Loucy (cell line): ENCODE measurements around the gene ASB4.

Source experiments
- H2AFZ ChIP-seq: fragments of 200-600 bp; sonication (generic); 2 replicates; pipeline ENCODE4 v1.6.0; 2016; ENCODE audit warnings: antibody characterized with exemption, mild to moderate bottlenecking, low read length, moderate library complexity
- H3F3A ChIP-seq: fragments of 200-600 bp; 2 replicates; pipeline ENCODE4 v1.6.0; 2016; ENCODE audit warnings: antibody characterized with exemption, low read depth, mild to moderate bottlenecking
- H3K27me3 ChIP-seq: fragments of 200-600 bp; sonication (generic); 2 replicates; pipeline ENCODE4 v1.6.1; 2014; ENCODE audit warnings: low read length, mild to moderate bottlenecking; ENCODE audit not compliant: insufficient read depth, poor library complexity, severe bottlenecking
- H3K36me3 ChIP-seq: fragments of 200-600 bp; sonication (generic); 2 replicates; pipeline ENCODE4 v1.6.1; 2016; ENCODE audit warnings: low read length; ENCODE audit not compliant: insufficient read depth
- H3K4me1 ChIP-seq: fragments of 200-600 bp; sonication (generic); 2 replicates; pipeline ENCODE4 v1.5.1; 2014; ENCODE audit warnings: low read length, mild to moderate bottlenecking; ENCODE audit not compliant: insufficient read depth, poor library complexity, severe bottlenecking
- H3K4me2 ChIP-seq: fragments of 200-600 bp; sonication (generic); 2 replicates; pipeline ENCODE4 v1.6.0; 2014; ENCODE audit warnings: antibody characterized with exemption, low read length, low read depth, mild to moderate bottlenecking; ENCODE audit not compliant: poor library complexity, severe bottlenecking
- H3K4me3 ChIP-seq: fragments of 200-600 bp; sonication (generic); 2 replicates; pipeline ENCODE4 v1.5.1; 2014; ENCODE audit warnings: low read length, mild to moderate bottlenecking, mixed read lengths; ENCODE audit not compliant: poor library complexity, severe bottlenecking
- H3K79me2 ChIP-seq: fragments of 200-600 bp; sonication (generic); 2 replicates; pipeline ENCODE4 v1.6.1; 2014; ENCODE audit warnings: low read length; ENCODE audit not compliant: insufficient read depth
- H3K9ac ChIP-seq: fragments of 200-600 bp; sonication (generic); 2 replicates; pipeline ENCODE4 v1.6.0; 2014; ENCODE audit warnings: mild to moderate bottlenecking, low read depth, low read length, moderate library complexity; ENCODE audit not compliant: poor library complexity, severe bottlenecking
- H3K9me2 ChIP-seq: fragments of 200-600 bp; sonication (generic); replicated peaks from 2 replicates; pipeline ENCODE4 v1.6.1; 2016; ENCODE audit warnings: low read depth, low read length, mixed read lengths
- H3K9me3 ChIP-seq: fragments of 200-600 bp; sonication (generic); 2 replicates; pipeline ENCODE4 v1.6.1; 2014; ENCODE audit warnings: mild to moderate bottlenecking, antibody characterized with exemption, low read length, low read depth; ENCODE audit not compliant: insufficient read depth
- H4K20me1 ChIP-seq: fragments of 200-600 bp; sonication (generic); 2 replicates; pipeline ENCODE4 v1.6.0; 2014; ENCODE audit warnings: antibody characterized with exemption, low read length, mild to moderate bottlenecking; ENCODE audit not compliant: insufficient read depth, poor library complexity, severe bottlenecking
- CTCF ChIP-seq: fragments of 200-600 bp; sonication (generic); conservative IDR thresholded peaks from 2 replicates; pipeline ENCODE4 v1.5.1; 2014; ENCODE audit warnings: mild to moderate bottlenecking, antibody characterized with exemption, low read length
- EZH2phosphoT487 ChIP-seq: fragments of 200-600 bp; IDR thresholded peaks from 2 replicates; pipeline ENCODE4 v1.6.1; 2018; ENCODE audit warnings: antibody characterized with exemption, mild to moderate bottlenecking, moderate library complexity, borderline replicate concordance

The ASB4 gene

GRCh38 chr7:95543312-95543711 lies 57.6 kb downstream of the ASB4 start:
- no peaks in the 10 kb centered on the region for H3K9me2 ChIP-seq
- H3K4me2 ChIP-seq = no peak overlapping the region
- TF ChIP-seq CTCF (no peak), EZH2phosphoT487 (no peak)
- H3K9ac ChIP-seq = no peak overlapping the region
- H3K27me3 ChIP-seq = no peaks in the 10 kb centered on the region
- H3K4me3 ChIP-seq = no peak overlapping the region
- H3K4me1 ChIP-seq = no peaks in the 10 kb centered on the region
- no peaks in the 10 kb centered on the region for H3K9me3 ChIP-seq
- H2AFZ ChIP-seq = peak overlapping the region; percentile 48; the same call in 1 of the 2 replicates
- no peaks in the 10 kb centered on the region for H3F3A ChIP-seq
- H4K20me1 ChIP-seq = no peaks in the 10 kb centered on the region
- H3K36me3 ChIP-seq = no peaks in the 10 kb centered on the region
- H3K79me2 ChIP-seq = no peaks in the 10 kb centered on the region

- no peaks in the 10 kb centered on the region for H3K27me3 ChIP-seq
- no peak overlapping the region for H3K4me2 ChIP-seq
- H4K20me1 ChIP-seq = no peaks in the 10 kb centered on the region
- H3K36me3 ChIP-seq = no peaks in the 10 kb centered on the region
- H3K79me2 ChIP-seq = no peaks in the 10 kb centered on the region
- no peak overlapping the region for H2AFZ ChIP-seq
- no peak for TF ChIP-seq EZH2phosphoT487
- TF ChIP-seq CTCF = no peak
- no peaks in the 10 kb centered on the region for H3K9me2 ChIP-seq
- H3K9ac ChIP-seq = no peak overlapping the region
- H3K4me1 ChIP-seq = no peaks in the 10 kb centered on the region
- no peaks in the 10 kb centered on the region for H3F3A ChIP-seq
- no peak overlapping the region for H3K4me3 ChIP-seq
- H3K9me3 ChIP-seq = no peaks in the 10 kb centered on the region
Observed at GRCh38 chr7:95544171-95544570, 58.4 kb downstream of the ASB4 start.

- Histone ChIP-seq H3K9ac (no peak overlapping the region), H3K79me2 (no peaks in the 10 kb centered on the region), H3K4me2 (no peak overlapping the region), H3K4me3 (no peak overlapping the region), H3K4me1 (no peaks in the 10 kb centered on the region), H4K20me1 (no peaks in the 10 kb centered on the region), H2AFZ (no peak overlapping the region), H3K9me3 (no peaks in the 10 kb centered on the region), H3K27me3 (no peaks in the 10 kb centered on the region), H3F3A (no peaks in the 10 kb centered on the region), H3K36me3 (no peaks in the 10 kb centered on the region), H3K9me2 (no peaks in the 10 kb centered on the region)
- TF ChIP-seq CTCF (peak; percentile 60), EZH2phosphoT487 (no peak)
Observed at GRCh38 chr7:95545007-95545615, 59.4 kb downstream of the ASB4 start.
